HG03025 (cell line): ENCODE data around the gene METTL24.
"Not testable (repeated sequence)": the region's sequence is repeated elsewhere in the genome, so short reads cannot be mapped to it uniquely, and the experiment has no call there.

Source experiments
- ATAC-seq: cut with Tn5 transposase; IDR thresholded peaks from one replicate; pipeline ENCODE4 v1.9.1; 2021; ENCODE audit warnings: mild to moderate bottlenecking, moderate library complexity; ENCODE audit not compliant: unreplicated experiment, low FRiP score

Gene METTL24

DNA sequence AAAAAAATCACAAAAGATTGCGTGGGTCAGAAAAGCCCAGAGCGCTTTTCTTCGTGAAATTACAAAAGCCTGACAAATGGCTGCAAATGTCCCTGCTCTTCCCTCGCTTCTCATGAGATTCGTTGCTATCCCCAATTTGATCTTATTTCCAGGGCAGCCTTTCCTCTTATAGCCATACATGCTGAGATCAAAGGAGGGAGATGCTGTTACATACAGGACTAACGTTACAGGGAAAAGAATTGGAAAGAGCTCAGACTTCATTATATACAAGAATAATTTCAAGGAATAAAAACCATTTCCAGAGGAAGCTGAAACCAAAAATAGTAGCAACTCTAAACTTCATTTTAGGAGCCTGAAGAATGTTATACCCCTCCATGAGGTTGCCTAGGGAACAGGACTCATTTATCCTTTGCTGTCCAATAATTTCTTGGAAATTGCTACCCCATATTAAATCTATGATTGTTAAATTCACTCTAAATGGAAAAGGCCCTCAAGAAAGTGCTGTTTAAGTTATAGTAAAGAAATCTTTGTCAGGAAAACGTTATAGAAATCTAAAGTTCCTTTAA is 81.0 kb downstream of the METTL24 start:
- no peak for ATAC-seq

- ATAC-seq, result not testable (repeated sequence)
Measured at GRCh38 chr6:110272781-110273180, 85.4 kb downstream of the METTL24 start.

DNA sequence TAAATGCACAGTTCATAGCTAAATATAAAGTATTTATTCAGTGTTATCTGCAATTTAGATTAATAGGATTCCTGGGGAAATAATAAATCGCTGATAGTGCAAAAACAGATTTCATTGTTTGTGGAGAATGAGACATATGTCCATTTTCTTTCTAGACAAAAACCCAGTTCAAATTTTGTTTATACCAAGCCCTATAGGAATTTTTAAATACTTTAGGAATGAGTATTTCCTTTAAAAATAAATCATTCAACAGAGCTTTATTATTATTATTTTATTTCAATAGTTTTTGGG is 86.5 kb downstream of the METTL24 start:
- ATAC-seq, result no peak

DNA sequence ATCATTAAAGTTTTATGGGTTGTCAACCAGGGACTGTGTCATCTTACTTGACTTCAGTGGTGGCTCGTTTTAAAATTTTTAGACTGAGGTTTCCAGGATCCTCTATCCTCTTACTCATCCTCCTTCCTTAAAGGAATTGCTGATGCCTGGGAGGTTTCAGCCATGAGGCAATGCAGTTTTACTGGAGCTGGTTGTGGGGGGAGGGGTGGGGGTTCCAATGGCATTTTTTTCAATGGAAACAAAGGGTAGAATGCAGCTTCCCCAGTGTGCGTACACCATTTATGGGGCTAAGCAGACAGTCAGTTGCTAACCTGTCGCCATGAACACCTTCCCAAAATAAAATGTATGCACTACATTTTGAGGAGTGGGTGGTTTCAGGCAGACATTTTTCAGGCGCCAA is 88.0 kb downstream of the METTL24 start:
- ATAC-seq, result no peak

GRCh38 chr6:110269623-110270022 is 88.5 kb downstream of the METTL24 start:
- ATAC-seq, result no peak

DNA sequence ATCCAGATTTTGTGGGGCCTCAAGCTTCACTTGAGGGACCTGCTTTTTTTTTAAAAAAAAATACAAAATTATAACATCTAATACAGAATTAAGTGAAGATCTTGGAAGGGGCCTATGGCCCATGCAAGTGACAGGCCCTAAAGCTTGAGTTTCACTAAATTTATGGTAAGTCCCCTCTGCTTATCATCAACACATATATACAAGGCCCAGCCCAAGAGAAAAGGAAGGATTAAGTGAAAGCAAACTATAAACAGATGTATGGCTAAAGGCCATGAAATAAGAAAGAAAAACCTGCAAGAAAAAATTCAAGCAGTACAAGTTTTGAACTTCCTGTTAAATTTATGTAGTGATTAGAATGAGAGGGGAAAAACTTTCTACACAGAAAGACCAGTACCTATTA is 91.2 kb downstream of the METTL24 start:
- no peak for ATAC-seq

GRCh38 chr6:110265273-110265672 is 92.9 kb downstream of the METTL24 start:
- ATAC-seq, result no peak

DNA sequence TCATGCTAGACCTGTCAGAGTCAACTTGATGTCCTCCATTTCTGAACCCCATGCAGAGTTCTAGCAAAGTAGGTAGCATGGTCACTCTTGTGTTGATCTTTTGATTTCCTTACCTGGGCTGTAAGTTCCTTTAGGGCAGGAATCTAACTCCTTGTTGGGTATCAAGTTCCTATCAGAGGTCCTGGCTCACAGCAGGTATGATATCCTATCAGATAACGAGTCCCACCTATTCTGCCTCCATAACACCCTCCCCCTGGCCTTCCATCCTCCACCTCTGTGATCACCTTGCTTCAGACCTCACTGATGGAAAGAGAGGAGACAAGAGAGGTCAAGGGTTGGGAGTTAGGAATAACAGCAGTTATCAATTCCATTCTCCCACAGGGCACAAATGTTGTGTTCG is 101.8 kb downstream of the METTL24 start:
- ATAC-seq, result no peak

GRCh38 chr6:110255211-110255750 is 102.9 kb downstream of the METTL24 start:
- no peak for ATAC-seq

- no peak for ATAC-seq
Measured at GRCh38 chr6:110250838-110251237, 107.3 kb downstream of the METTL24 start.

DNA sequence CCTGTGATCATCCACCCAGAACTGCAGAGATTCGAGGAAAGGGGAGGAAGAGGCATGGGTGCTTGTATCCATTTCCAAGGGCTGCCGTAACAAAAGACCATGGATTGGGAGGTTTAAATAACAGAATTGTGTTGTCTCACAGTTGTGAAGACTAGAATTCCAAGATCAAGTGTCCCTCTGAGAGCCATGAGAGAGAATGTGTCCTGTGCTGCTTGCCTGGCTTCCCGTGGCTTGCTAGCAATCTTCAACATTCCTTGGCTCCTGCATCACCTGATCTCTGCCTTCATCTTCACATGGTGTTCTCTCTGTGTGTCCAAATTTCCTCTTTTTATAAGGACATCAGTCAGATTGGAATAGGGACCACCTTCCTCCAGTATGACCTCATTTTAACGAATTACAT is 108.1 kb downstream of the METTL24 start:
- ATAC-seq, result no peak

GRCh38 chr6:110246900-110247546 is 111.1 kb downstream of the METTL24 start:
- no peak for ATAC-seq

DNA sequence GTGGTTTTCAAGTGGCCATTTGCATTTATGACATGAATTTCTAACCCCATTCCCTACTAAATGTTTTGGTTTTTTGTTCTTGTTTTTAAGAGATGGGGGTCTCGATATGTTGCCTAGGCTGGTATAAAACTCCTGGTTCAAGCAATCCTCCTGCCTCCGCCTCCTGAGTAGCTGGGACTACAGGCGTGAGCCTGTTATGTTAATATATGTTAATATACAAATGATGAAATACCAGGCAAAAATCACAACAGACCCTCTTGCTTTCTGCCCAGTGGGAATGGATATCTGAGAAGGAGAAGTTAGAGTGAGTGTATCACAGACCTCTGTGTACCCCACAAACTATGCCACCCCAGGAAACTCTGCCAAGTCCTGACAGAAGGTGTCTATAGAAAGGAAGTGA is 111.8 kb downstream of the METTL24 start:
- no peak for ATAC-seq

DNA sequence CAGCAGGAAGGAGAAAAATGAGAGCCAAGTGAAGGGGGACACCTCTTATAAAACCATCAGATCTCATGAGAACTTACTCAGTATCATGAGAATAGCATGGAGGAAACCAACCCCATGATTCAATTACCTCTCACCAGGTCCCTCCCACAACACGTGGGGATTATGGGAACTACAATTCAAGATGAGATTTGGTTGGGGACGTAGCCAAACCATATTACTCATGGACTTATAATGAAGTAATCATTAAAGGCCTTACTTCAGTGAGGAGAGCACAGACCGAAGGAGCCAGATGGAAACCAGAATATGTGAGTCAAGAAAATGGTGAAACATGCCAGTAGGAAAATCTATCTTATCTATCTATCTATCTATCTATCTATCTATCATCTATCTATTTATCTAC is 113.5 kb downstream of the METTL24 start:
- not testable (repeated sequence) for ATAC-seq

DNA sequence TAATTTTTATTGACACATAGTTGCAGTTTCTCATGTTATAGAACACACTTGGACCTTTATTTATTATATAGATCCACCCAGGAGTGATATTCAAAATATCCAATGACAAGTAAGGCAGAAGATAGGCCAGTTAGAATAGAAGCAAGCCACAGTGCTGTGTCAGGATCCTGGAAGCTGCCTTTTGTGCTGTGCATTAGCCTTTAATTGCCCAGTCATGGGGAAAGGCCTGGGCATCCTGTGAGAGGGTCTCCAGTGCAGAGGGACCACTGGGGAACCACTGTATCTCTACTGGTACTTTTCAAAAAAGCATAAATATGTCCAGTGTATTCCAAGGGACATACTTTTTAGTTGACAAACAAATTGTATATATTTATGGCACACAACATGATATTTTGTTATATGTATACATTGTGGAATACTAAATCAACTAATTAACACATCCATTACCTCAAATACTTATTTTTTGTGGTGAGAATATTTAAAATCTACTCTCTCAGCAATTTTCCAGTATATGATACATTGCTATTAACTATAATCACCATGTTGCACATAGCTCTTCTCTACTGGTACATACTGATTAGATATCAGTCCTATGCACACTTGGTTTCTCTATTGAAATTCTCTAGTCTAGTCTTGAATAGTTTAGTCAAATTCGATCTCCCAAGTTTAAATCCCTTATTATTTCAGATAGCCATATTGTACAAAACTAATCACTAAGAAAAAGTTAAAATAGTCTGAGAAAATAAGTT is 118.4 kb downstream of the METTL24 start:
- ATAC-seq, result no peak

DNA sequence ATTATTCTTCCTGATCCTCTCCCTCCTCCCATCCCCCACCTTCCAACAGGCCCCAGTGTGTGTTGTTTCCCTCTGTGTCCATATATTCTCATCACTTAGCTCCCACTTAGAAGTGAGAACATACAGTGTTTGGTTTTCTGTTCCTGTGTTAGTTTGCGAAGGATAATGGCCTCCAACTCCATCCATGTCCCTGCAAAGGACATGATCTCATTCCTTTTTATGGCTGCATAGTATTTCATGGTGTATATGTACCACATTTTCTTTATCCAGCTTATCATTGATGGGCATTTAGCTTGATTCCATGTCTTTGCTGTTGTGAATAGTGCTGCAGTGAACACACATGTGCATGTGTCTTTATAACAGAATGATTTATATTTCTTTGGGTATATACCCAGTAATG is 122.1 kb downstream of the METTL24 start:
- not testable (repeated sequence) for ATAC-seq

- peak; percentile 95 for ATAC-seq
Measured at GRCh38 chr6:110233770-110234374, 124.3 kb downstream of the METTL24 start.

DNA sequence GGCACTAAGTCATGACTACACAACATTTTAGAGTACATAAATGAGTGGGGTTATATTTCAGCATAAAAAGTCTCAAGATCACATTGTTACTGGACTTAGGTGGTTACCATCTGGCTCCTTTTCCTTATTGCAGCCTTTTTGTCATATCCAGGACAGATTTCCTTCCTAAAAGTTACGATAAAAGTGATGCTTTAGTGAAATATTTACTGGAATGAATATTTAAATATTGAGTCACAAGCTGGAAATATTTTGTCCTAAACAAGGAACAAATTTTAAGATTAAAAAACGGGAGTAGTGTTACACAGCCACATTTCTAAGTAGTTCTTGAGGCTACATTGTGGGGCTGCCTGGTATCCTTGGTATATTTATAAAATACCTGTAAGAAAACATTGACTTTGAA is 125.7 kb downstream of the METTL24 start:
- ATAC-seq, result no peak

GRCh38 chr6:110226261-110226660 is 131.9 kb downstream of the METTL24 start:
- no peak for ATAC-seq

DNA sequence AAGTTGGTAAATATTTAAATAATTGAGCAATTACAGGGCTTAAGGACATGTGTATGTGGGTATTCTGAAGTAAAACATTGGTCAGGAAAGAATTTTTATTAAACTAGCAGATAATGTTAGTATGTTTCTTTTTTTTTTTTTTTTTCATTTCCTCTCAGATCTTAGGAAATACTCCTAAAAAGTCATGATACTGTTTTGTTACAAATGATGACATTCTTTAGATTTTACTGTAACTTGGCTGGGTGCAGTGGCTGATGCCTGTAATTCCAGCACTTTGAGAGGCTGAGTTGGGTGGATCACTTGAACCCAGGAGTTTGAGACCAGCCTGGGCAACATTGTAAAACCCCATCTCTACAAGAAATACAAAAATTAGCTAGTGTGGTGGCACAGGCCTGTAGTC is 136.4 kb downstream of the METTL24 start:
- no peak for ATAC-seq

DNA sequence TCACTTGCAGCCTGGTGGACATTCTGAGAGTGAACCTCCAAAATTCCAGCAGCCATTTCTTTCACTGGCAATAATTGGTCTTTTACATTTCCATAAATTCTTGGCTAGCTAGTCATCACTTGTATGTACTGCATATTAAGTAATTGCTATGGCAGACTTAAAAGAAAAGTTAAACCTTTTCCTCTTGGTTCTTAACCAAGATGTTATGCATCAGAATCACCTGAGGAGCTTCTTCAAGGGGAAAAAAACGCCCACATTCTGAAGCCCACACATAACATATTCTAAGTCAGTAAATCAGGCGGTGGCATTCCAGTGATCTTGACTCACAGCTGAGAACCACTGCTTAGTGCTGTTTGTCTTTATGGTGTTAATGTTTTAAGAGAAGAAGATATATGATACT is 140.9 kb downstream of the METTL24 start:
- ATAC-seq, result no peak
